IMR-90 (cell line): Measurements from ENCODE around the gene GALNT12. TPM values are rescaled to one million over a fixed set of nuclear protein-coding genes. Genes with fewer than 3 reads are reported as not detected.

Source experiments
- ATAC-seq: fragments of 200-7000 bp; cut with Tn5 transposase; 2 replicates; pipeline ENCODE4 v1.9.1; 2020; ENCODE audit warnings: low read depth, mild to moderate bottlenecking, moderate library complexity
- BruUV-seq: library from RNA; stranded (reverse); fragments of 400-500 nt; replicated peaks from 2 replicates; lab custom pipeline; 2021; lab: Mats Ljungman, UMichigan
- CTCF ChIA-PET: fragments of 300-600 bp; formaldehyde crosslinking; extraction: SDS; loops from one replicate; lab custom pipeline; 2021; ENCODE audit warnings: antibody characterized with exemption; lab: Yijun Ruan, JAX
- POLR2A ChIA-PET: fragments of 300-600 bp; sonication (Branson Sonifier 250); formaldehyde crosslinking; loops from one replicate; lab custom pipeline; 2022; ENCODE audit warnings: antibody characterized with exemption; ENCODE audit not compliant: unreplicated experiment; lab: Charles Lee
- DNase-seq: peaks from one replicate; pipeline ENCODE4 v3.0.0; 2013
- H2AFZ ChIP-seq: replicated peaks from 2 replicates; pipeline ENCODE3; 2013; ENCODE audit warnings: low read length, mild to moderate bottlenecking; ENCODE audit not compliant: poor library complexity
- H2AK5ac ChIP-seq: 2 replicates; pipeline ENCODE4 v1.6.1; 2013; ENCODE audit warnings: low read depth, low read length, inconsistent platforms
- H2AK9ac ChIP-seq: replicated peaks from 2 replicates; pipeline ENCODE3; 2013; ENCODE audit warnings: mild to moderate bottlenecking, low read depth, low read length, moderate library complexity; ENCODE audit not compliant: poor library complexity
- H2BK120ac ChIP-seq: 2 replicates; pipeline ENCODE4 v1.6.1; 2013; ENCODE audit warnings: low read depth, low read length, inconsistent platforms
- H2BK15ac ChIP-seq: 3 replicates; pipeline ENCODE4 v1.6.1; 2013; ENCODE audit warnings: low read depth, low read length, inconsistent platforms
- H2BK20ac ChIP-seq: 2 replicates; pipeline ENCODE4 v1.6.1; 2013; ENCODE audit warnings: low read depth, mild to moderate bottlenecking, inconsistent platforms, low read length, moderate library complexity
- H2BK5ac ChIP-seq: 2 replicates; pipeline ENCODE4 v1.6.1; 2013; ENCODE audit warnings: mild to moderate bottlenecking, low read depth, low read length, inconsistent platforms; ENCODE audit not compliant: poor library complexity, severe bottlenecking
- H3K14ac ChIP-seq: replicated peaks from 2 replicates; pipeline ENCODE4 v1.6.1; 2013; ENCODE audit warnings: low read depth, low read length, inconsistent platforms
- H3K18ac ChIP-seq: 2 replicates; pipeline ENCODE4 v1.6.1; 2013; ENCODE audit warnings: low read depth, low read length, control low read depth
- H3K23ac ChIP-seq: 2 replicates; pipeline ENCODE4 v1.6.1; 2013; ENCODE audit warnings: low read depth, low read length, inconsistent platforms
- H3K27ac ChIP-seq: 2 replicates; pipeline ENCODE4 v1.5.1; 2013; ENCODE audit warnings: mild to moderate bottlenecking, control low read depth, low read length; ENCODE audit not compliant: insufficient read depth
- H3K27me3 ChIP-seq: 2 replicates; pipeline ENCODE4 v1.6.1; 2013; ENCODE audit warnings: low read length; ENCODE audit not compliant: control insufficient read depth, insufficient read depth
- H3K36me3 ChIP-seq: 2 replicates; pipeline ENCODE4 v1.6.1; 2013; ENCODE audit warnings: low read length, mixed read lengths; ENCODE audit not compliant: control insufficient read depth, insufficient read depth
- H3K4ac ChIP-seq: 2 replicates; pipeline ENCODE4 v1.6.1; 2013; ENCODE audit warnings: low read depth, low read length, inconsistent platforms
- H3K4me1 ChIP-seq: 2 replicates; pipeline ENCODE4 v1.6.1; 2013; ENCODE audit warnings: low read length, mixed read lengths; ENCODE audit not compliant: control insufficient read depth, insufficient read depth
- H3K4me2 ChIP-seq: 2 replicates; pipeline ENCODE4 v1.6.1; 2013; ENCODE audit warnings: low read depth, mild to moderate bottlenecking, control low read depth, low read length, moderate library complexity
- H3K4me3 ChIP-seq: 2 replicates; pipeline ENCODE4 v1.5.1; 2013; ENCODE audit warnings: low read depth, mild to moderate bottlenecking, control low read depth, low read length, moderate library complexity; ENCODE audit not compliant: insufficient read depth
- H3K56ac ChIP-seq: 2 replicates; pipeline ENCODE4 v1.6.1; 2013; ENCODE audit warnings: low read length, inconsistent platforms; ENCODE audit not compliant: insufficient read depth; ENCODE audit errors: extremely low read depth
- H3K79me1 ChIP-seq, 2 experiments: 2 replicates each; pipeline ENCODE4 v1.6.1; 2013; ENCODE audit warnings: low read length in 2 of 2, inconsistent platforms in 1 of 2, low read depth in 1 of 2
- H3K9ac ChIP-seq: 2 replicates; pipeline ENCODE4 v1.6.1; 2013; ENCODE audit warnings: low read depth, low read length, control low read depth
- H3K9me1 ChIP-seq: 2 replicates; pipeline ENCODE4 v1.6.1; 2013; ENCODE audit warnings: low read length, inconsistent platforms; ENCODE audit not compliant: insufficient read depth
- H3K9me3 ChIP-seq: 2 replicates; pipeline ENCODE4 v1.6.1; 2013; ENCODE audit warnings: low read length; ENCODE audit not compliant: control insufficient read depth, insufficient read depth
- H4K20me1 ChIP-seq: 2 replicates; pipeline ENCODE4 v1.6.1; 2013; ENCODE audit warnings: low read length, inconsistent platforms; ENCODE audit not compliant: insufficient read depth
- H4K5ac ChIP-seq: 2 replicates; pipeline ENCODE4 v1.6.1; 2013; ENCODE audit warnings: mild to moderate bottlenecking, low read depth, low read length, control low read depth
- H4K8ac ChIP-seq, 2 experiments: 2 replicates each; pipeline ENCODE4 v1.6.1; 2013; ENCODE audit warnings: low read depth in 2 of 2, low read length in 2 of 2, control low read depth in 1 of 2, inconsistent platforms in 1 of 2
- H4K91ac ChIP-seq: 2 replicates; pipeline ENCODE4 v1.6.1; 2013; ENCODE audit warnings: low read depth, low read length, inconsistent platforms; ENCODE audit not compliant: insufficient read depth
- CHD1 ChIP-seq: IDR thresholded peaks from 2 replicates; pipeline ENCODE4 v1.6.1; 2012; ENCODE audit warnings: low read depth, low read length, improper control_type of control experiment
- FOS ChIP-seq: fragments of 150-350 bp; IDR thresholded peaks from 2 replicates; pipeline ENCODE4 v1.6.1; 2016; ENCODE audit warnings: low read depth, low read length
- POLR2A ChIP-seq: IDR thresholded peaks from 2 replicates; pipeline ENCODE4 v1.6.1; 2012; ENCODE audit warnings: mild to moderate bottlenecking, low read depth, low read length
- RAD21 ChIP-seq: IDR thresholded peaks from 2 replicates; pipeline ENCODE4 v1.6.1; 2012; ENCODE audit warnings: low read length, improper control_type of control experiment
- SMC3 ChIP-seq: fragments of 150-350 bp; IDR thresholded peaks from 2 replicates; pipeline ENCODE4 v1.6.1; 2016; ENCODE audit warnings: low read depth, mild to moderate bottlenecking, antibody characterized with exemption, low read length, moderate library complexity
- WGBS, 2 experiments: methylation state at CpG; one replicate each; pipeline versions ENCODE4 v1.1.5 to v1.1.7; 2013; ENCODE audit warnings: missing lambda C conversion rate in 2 of 2; ENCODE audit not compliant: insufficient read length in 1 of 2; ENCODE audit errors: extremely low coverage in 2 of 2; 5-methylcytosine and 5-hydroxymethylcytosine counted together
- dilution Hi-C: fragments of 300-500 bp; cut with HindIII; formaldehyde crosslinking; loops from one replicate; pipeline ENCODE4 v1.14.3; 2018; ENCODE audit warnings: low sequenced_read_pairs; ENCODE audit not compliant: unreplicated experiment
- in situ Hi-C: fragments of 300-500 bp; cut with MboI; formaldehyde crosslinking; loops from 3 replicates; pipeline ENCODE4 v1.14.3; 2019; ENCODE audit warnings: low sequenced_read_pairs, inconsistent platforms, mixed read lengths
- intact Hi-C: fragments of 100-400 bp; cut with micrococcal nuclease; formaldehyde crosslinking; loops from 2 replicates; pipeline ENCODE4 v1.10.0; 2022
- polyA plus RNA-seq, 3 experiments: library from polyadenylated mRNA; depleted of rRNA; stranded (reverse); fragments of >200 nt; gene quantifications; 2 replicates each; pipeline ENCODE4 v1.2.3, GENCODE V29; 2012; ENCODE audit warnings: low replicate concordance in 1 of 3
- total RNA-seq: library from RNA; depleted of rRNA; stranded (reverse); fragments of >200 nt; gene quantifications from 2 replicates; pipeline ENCODE4 v1.2.3, GENCODE V29; 2012

Gene GALNT12
- total and polyA plus RNA-seq, 2 of the 4 experiments (the other 2 are of a cell fraction) = 2.3 to 2.5 TPM

- in situ Hi-C loops = no loop called here
- WGBS, 2 experiments = no CpG with 5 or more reads among the region's 6 CpGs
- Histone ChIP-seq H4K20me1 (no peaks in the 10 kb centered on the region), H3K9me1 (0 out of 2 replicates have a peak, but pooled peaks cover 3% of the 10 kb centered on the region), H2BK15ac (no peak overlapping the region), H3K36me3 (no peaks in the 10 kb centered on the region), H2AK9ac (no peak overlapping the region), H3K4me3 (no peak overlapping the region), H3K18ac (no peak overlapping the region), H3K27ac (no peak overlapping the region), H3K56ac (no peak overlapping the region), H3K14ac (no peak overlapping the region), H2AK5ac (no peak overlapping the region), H2BK5ac (no peak overlapping the region), H3K79me1 (no peaks in the 10 kb centered on the region), H4K91ac (no peak overlapping the region), H4K5ac (no peak overlapping the region), H2BK120ac (no peak overlapping the region), H3K9ac (no peak overlapping the region), H2AFZ (no peak overlapping the region), H3K27me3 (no peaks in the 10 kb centered on the region), H3K4ac (no peak overlapping the region), H2BK20ac (no peak overlapping the region), H3K4me2 (no peak overlapping the region), H3K4me1 (no peaks in the 10 kb centered on the region), H3K9me3 (no peaks in the 10 kb centered on the region), H4K8ac (no peak overlapping the region), H3K23ac (no peak overlapping the region)
- BruUV-seq = no TSS peak
- TF ChIP-seq FOS (no peak), CHD1 (no peak), RAD21 (no peak), POLR2A (no peak), SMC3 (no peak)
- ATAC-seq (no peak), DNase-seq (no peak)
- intact Hi-C loops = no loop called here
- CTCF ChIA-PET = no interaction called here
- dilution Hi-C loops = loop anchor here (25.0 kb wide), 1 partner anchor 299 kb away; no protein-coding TSS in a partner anchor
- POLR2A ChIA-PET = no interaction called here
These were observed 30.8 kb downstream of the GALNT12 start for GRCh38 chr9:98838155-98838867.
